GM18499 (cell line): Measurements from ENCODE around the gene PERP.
A peak's percentile ranks its signal among the peaks of the same experiment; 100 is the strongest.
"Not testable (repeated sequence)": the region's sequence is repeated elsewhere in the genome, so short reads cannot be mapped to it uniquely, and the experiment has no call there.

ENCODE experiments used
- ATAC-seq: cut with Tn5 transposase; IDR thresholded peaks from one replicate; pipeline ENCODE4 v1.9.1; 2021; ENCODE audit warnings: moderate number of reproducible peaks; ENCODE audit not compliant: insufficient read depth, unreplicated experiment

PERP gene

DNA sequence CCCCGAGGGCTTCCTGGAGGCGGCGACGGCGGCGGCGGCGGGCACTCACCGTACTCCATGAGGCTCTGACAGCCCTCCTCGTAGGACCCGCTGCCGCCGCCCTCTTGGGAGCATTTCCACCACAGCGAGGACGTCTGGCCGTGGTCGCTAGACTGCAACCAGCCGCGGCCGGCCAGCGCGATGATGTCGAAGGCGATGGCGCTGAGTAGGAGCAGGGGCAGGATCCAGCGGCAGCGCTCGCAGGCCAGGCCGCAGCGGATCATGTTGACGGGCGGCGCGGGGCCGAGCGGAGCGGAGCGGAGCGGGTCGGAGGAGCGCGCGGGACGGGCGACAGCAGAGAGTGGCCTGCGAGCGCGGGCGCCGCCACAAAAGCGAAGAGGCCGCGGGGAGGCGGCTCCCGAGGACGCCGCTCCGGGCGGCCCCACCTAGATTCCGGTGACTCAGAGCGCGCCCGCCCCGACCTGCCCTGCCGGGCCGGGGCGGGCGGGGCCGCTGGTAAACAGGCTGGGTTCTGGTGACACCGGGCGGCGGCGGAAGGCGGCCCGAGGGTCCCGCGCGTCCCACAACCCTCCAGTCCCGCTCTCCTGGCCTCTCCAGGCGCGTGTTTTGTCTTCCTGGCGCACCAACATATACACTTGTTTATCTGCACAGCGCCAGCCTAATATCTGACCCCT, at the start of gene PERP:
Gene PERP, minus strand, starts transcription at position 342 of the 674 bp plus-strand sequence. Its CDS starts 79 bp downstream, at position 263.
- no peak for ATAC-seq

DNA sequence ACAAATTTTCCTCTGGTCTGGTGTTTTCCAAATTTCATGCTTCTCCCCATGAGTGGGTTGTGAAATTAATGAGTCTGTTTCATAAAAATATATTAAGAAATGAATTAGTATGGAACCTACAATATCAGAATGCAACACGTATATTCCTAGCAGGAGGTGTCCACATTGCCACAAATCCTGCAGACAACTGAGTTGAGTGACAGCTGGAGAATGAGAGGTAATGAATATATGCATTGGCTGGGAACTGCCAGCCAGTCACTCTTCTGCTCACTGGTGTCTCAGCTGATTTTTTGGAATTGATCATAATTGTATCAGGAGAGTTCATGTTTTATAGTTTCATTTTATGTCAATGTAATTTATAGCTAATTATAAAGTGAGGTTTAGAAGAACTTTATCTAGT, 48.2 kb upstream of the PERP start:
- no peak for ATAC-seq

DNA sequence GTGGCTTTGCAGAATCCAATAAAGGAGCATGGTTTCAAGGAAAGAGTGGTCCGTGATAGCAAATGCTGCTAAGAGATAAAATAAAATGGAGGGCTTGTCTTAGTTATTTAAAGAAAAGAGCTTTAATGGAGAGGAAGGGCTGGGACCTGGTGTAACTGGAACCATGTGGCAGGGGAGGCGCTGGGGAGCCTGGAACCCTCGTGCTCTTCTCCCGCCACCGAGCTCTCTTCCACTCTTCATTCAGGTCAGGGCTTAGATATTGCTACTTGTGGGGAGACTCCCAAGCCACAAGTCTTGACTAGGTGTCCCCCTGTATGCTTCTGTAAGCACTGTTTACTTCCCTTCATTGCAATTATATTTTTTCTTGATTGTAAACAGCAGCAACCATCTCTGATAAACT, 39.3 kb upstream of the PERP start:
- ATAC-seq: no peak

DNA sequence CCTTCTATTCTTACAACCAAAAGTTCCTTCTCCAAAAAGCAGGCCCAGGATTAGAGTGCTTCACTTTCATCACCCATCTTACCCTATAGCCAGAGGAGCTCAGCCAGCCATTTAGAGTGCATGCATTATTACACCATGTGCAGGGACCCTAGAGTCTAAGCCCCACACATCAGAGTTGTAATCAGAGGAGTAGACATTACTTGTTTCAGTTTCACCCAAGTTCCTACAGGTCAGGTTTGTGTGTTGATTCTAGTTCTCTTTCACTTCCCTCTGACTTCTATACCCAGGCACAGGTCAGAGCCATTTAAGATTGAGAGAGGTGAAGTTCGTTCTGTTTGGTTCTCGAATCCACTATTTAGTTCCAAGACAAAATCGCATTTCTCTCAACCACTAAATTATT, 38.2 kb upstream of the PERP start:
- peak; percentile 89 for ATAC-seq

DNA sequence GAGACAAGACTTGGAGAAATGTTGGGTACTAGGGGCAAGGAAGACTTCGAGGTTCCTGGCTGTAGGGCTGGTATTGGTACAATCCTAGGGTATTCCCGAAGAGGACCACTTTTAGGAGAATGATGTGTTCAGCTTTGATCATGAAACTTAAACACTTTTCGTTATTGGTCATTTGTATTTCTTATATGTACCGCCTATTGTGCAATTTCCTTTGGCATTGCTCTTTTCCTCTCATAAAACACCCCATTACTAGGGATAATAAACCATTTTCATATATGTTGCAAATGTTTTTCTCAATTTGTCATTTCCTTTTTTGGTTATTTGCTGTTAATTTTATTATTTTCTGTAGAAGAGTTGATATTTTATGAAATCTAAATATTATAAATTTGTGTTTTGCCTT, 35.6 kb upstream of the PERP start:
- no peak for ATAC-seq

DNA sequence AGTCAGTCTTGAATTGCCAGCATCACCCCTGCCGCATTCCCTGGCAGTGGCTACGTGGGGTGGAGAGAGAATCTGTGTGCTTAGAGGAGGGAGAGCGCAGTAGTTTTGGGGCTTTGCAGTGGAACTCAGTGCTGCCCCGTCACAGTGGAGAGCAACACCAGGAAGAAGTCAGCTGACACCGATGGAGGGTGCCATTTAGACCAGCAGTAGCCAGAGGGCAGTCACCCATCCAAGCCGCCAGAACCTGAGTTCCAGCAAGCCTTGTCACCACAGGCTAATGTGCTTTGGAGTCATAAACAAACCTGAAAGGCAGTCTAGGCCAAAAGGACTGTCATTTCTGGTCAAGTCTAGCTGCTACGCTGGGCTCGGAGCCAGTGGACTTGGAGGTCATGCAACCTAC, 22.0 kb upstream of the PERP start:
- no peak for ATAC-seq

DNA sequence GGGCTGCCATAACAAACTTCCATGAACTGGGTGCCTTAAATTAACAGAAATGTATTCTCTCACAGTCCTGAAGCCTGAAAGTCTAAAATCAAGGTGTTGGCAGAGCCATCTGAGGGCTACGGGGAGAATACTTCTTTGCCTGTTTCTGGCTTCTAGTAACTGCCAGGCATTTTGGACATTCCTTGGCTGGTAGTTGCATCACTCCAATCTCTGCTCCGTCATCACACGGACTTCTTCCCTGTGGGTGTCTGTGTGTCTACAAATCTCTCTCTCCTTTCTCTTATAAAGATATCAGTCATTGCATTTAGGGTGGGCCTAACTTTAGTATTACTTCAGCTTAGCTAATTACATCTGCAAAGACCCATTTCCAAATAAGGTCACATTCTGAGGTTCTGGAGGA, 20.9 kb upstream of the PERP start:
- no peak for ATAC-seq

DNA sequence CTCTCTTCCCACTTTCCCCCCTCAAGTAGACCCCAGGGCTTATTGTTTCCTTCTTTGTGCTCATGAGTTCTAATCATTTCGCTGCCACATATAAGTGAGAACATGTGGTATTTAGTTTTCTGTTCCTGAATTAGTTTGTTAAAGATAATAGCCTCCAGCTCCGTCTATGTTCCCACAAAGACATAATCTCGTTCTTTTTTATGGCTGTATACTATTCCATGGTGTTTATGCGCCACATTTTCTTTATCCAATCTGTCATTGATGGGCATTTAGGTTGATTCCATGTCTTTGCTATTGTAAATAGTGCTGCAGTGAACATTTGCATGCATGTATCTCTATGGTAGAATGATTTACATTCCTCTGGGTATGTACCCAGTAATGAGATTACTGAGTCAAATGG, 16.9 kb upstream of the PERP start:
- no peak for ATAC-seq

DNA sequence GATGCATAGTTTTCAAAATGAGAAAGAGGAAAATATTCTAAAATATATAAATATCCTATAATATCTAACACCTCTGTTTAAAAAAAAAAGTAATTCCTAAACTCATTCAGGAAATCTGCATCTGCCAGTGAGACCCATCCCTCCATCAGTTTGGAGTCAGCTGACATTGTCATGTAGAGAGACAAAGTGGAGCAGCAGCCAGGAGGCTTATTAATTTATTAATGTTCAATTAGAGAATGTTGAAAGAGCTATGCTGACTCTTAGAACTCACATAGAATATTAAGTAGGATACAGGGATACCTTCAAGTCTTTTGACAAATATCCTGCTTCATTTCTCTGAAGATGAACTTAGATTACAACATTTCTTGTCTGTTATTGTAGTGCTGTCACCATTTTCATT, 12.8 kb upstream of the PERP start:
- ATAC-seq: no peak

DNA sequence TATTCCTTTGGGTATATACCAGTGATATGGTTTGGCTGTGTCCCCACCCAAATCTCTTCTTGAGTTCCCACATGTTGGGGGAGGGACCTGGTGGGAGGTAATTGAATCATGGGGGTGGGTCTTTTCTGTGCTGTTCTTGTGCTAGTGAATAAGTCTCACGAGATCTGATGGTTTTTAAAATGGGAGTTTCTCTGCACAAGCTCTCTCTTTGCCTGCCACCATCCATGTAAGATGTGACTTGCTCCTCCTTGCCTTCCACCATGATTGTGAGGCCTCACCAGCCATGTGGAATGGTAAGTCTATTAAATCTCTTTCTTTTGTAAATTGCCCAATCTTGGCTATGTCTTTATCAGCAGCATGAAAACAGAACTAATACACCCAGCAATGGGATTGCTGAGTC, 12.0 kb upstream of the PERP start:
- not testable (repeated sequence) for ATAC-seq

DNA sequence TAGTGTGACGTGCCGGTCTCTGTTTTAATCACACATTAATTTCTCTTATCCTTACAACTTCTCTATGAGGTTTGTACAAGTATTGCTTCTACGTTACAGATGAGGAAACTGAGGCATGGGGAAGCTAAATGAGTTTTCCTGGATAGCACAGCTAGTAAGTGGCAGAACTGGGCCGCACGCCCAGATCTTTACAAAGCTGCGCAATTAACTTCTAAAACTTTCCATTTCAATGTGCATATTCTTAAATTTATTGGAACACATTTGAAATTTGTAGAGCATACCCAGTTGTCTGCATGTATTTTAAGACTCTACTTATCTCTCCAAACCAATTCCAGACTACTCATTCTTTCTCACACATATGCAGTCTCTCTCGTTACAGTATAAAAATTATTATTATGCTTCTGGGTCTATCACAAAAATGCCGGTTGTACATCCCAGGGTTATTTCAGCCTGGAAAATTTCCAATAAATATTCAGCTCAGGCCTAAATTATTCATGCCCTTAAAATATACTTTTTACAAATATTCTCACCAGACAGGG, 10.2 kb upstream of the PERP start:
- no peak for ATAC-seq

DNA sequence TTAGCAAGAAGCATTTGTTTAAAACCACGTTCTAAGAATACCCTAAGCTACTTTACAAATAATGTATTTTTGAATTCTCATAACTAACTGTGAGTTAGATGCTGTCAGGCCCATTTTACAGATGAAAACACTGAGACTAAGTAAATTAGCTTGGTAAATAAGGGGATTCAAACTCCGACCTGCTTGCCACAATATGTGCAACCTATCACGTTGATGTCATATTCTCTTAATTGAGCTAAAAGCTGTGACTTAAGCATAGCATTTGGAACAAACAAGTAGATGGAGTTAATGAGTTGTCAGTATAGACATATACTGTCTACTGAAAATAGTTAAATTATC, 9.4 kb upstream of the PERP start:
- ATAC-seq: no peak

DNA sequence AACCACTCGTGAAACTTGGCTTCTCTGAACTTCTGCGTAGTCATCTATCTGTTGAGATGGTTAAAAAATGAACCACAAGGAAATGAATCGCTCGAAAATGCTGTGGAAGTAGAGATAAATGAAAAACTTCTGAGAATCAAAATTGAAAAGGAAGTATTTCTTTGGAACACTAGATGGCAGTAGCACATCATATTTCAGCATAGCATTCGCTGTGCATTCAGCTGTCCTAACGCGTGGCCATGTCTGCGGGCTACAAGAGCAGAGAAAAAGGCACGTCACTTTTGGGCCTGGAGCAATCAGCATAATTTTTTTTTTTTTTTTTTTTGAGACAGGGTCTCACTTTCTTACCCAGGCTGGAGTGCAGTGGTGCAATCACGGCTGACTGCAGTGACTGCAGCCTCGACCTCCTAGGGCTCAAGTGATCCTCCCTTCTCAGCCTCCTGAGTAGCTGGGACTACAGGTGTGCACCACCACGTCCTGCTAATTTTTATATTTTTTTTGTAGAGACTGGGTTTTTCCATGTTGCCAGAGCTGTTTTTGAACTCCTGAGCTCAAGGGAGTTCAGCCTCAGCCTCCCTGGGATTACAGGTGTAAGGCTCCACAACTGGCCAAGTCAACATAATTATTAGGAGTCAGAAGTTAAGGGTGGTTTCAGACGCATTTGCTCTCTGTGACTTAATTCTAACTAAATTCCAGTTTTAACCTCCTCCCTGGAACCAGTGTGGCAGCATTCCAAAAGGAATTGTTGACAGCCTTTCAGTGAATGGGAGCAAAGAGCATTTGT, 8.8 kb upstream of the PERP start:
- ATAC-seq: no peak

DNA sequence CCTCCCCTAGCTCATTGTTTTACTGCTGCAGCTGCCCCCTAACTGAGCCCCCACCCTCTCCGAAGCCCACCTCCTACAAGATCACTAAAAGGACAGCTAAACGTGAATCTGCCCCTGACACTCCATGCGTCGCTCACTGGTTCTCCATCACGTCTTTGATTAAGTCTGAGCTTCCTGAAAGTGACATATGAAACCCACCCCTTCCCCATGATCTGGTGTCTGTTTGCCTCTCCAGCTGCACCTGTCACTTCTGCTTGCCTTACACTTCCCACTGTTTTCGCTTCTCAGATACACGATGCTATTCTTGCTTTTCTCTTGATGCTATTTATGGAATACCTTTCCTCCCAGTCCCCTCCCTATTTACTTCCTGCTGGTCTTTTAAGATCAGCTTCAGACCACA, 8.0 kb upstream of the PERP start:
- no peak for ATAC-seq

DNA sequence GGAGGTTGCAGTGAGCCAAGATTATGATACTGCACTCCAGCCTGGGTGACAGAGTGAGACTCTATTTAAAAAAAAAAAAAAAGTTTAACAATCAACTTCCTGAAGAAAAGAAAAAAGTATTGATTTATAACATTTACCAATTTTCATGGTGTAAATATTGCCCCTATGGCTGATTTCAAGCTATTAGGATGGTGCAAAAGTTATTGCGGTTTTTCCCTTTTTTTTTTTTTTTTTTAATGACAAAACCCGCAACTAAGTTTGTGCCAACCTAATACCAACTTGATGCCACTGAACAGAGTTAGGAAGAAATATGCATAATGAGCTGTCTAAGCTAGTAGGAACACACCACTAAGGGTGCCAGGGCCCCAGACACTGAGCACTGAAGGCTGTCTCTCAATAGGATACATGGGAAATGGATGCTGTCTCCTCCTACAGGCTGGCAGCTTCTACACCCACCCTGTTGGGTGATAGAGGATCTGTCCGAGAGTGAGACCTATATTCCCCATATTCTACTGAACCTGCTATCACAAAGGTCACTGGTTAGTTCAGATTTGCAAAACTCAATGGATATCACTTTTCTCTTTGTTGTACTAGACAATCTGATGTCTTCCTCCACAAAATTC, 6.5 kb upstream of the PERP start:
- ATAC-seq: no peak

DNA sequence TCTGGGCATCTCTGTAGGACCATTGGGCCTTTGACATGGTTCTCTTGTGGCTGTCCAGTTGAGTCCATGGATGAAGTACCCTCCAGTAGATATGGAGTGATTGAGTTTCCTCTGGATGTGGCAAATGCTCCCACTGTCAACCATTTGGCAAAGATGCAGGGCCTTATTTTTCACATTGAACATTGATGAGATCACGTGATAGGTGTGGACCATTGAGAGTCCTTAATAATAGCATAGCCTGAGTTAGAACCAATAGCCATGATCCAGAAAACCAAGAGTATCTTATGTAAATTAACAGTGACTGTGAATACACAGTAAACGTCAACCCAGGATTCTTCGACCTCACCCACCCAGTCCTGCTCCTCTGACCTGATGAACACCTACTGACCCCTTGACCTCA, 3.0 kb upstream of the PERP start:
- ATAC-seq: no peak

DNA sequence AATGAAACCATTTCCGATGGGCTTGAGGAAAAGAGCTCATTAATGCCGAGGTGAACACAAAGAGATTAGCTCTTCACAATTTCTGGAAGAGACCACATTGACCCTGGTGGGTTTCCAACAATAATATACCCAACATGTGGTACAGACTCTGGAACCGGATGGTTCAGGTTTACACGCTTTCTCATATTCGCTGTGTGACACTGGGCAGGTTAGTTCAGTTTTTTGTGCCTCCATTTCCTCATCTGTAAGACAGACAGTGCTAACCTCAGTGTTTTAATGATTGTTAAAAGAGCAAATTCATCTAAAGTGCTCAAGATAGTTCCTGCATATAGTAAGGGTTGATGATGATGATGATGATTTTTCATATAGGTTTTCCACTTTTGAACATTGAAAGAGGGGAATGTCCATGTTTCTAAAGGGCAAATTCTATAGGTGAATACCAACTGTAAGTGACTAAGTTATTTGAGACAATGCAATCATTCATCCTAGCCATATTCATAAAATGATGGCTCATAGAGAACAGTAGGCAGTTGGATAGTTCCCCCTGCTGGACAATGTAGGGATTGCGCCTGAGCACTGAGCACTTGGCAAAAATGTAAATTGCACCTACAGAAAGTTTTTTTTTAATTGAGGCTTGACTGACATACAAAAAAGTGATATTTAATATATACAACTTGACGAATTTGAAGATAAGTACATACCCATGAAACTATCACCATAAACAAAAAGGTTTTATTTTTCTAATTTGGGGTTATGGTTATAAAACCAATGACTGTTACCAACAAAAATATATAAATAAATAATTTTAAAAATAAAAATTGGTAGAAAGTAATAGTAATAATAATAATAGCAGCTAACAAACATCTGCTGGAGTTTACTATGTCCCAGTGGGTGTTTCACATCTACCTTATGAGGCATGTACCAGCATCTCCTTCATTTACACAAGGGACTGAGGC, 2.1 kb upstream of the PERP start:
- peak; percentile 50 for ATAC-seq

DNA sequence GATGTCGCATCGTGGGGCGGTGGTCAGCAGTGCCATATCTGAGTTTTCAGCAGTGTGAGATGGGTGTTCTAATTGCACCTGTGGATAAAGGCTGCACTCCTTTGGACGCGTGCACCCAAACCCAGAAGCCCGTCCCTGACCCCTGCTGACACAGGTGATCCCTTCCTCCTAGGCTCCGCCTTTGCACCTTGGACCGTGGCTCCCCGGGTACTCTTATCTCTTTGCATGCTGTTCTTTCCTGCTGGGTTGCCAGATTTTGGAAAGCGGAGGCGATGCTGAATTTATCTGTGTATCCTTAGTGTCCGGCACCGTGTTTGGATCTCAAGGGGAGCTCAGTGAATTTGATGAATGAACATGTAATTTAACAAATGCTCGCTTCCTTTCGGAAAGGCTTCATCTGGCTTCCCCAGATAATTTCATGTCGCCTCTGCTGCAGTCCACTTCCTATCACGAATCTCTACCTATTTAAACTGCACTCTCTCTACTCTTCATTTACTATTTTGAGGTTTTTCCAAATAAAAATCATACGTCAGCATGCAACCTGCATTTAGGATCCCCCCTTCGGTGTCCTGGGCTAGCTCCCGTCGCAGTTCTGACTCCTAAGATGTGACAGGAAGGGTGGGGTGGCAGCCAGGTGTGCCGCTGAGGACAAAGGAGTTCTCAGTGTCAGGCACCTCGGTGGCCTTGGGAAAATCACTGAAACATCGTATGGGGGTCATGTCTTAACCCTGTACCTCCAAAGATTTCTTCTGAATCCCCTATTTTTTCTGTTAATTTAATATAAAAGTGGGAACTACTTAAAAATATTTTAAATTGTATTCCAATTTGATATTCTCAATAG, 753 bp upstream of the PERP start:
- ATAC-seq: no peak

DNA sequence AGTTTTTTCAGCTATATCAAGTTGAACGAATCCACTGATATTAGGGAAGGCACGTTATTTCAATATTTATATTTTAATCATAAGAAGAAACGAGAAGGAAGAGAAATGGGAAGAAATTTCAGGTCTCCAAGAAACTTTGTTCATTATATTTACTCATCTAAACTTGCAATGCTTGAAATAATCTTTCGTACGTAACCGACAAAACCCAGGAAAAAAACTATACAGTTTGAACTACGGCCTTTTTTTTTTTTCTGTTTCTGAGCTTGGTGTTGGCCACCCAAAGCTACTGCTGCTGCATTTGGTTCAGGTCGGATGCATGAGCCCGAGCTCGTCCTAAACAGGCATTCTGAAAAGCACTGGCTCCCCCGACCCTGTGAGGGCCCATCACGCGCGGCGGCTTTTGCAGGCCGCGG, 548 bp downstream of the PERP start:
- no peak for ATAC-seq
